HG02798 (cell line): ENCODE data around the gene MMP25.

Experiments used
- ATAC-seq: cut with Tn5 transposase; IDR thresholded peaks from one replicate; pipeline ENCODE4 v1.9.1; 2021; ENCODE audit warnings: mild to moderate bottlenecking; ENCODE audit not compliant: unreplicated experiment, poor library complexity

Gene MMP25

GRCh38 chr16:3045758-3046640 lies at the start of gene MMP25:
TSS of gene MMP25 (plus strand) at chr16:3046561. CDS start at chr16:3046918, 357 bp downstream.
- no peak for ATAC-seq

GRCh38 chr16:2999929-3000328 lies 46.4 kb upstream of the MMP25 start:
- no peak for ATAC-seq

GRCh38 chr16:3000540-3000939 lies 45.8 kb upstream of the MMP25 start:
- ATAC-seq = no peak

GRCh38 chr16:3001316-3001715 lies 45.0 kb upstream of the MMP25 start:
- no peak for ATAC-seq

- ATAC-seq = peak; percentile 98
Measured at GRCh38 chr16:3003582-3004270, 42.6 kb upstream of the MMP25 start.

- no peak for ATAC-seq
Measured at GRCh38 chr16:3004319-3004718, 42.0 kb upstream of the MMP25 start.

- no peak for ATAC-seq
Measured at GRCh38 chr16:3004781-3005284, 41.5 kb upstream of the MMP25 start.

- no peak for ATAC-seq
Measured at GRCh38 chr16:3007059-3007956, 39.1 kb upstream of the MMP25 start.

- ATAC-seq = no peak
Measured at GRCh38 chr16:3007957-3008689, 38.2 kb upstream of the MMP25 start.

- ATAC-seq = no peak
Measured at GRCh38 chr16:3008690-3009037, 37.7 kb upstream of the MMP25 start.

- no peak for ATAC-seq
Measured at GRCh38 chr16:3009568-3010390, 36.6 kb upstream of the MMP25 start.

- no peak for ATAC-seq
Measured at GRCh38 chr16:3010510-3010909, 35.9 kb upstream of the MMP25 start.

- no peak for ATAC-seq
Measured at GRCh38 chr16:3012246-3012645, 34.1 kb upstream of the MMP25 start.

- ATAC-seq = no peak
Measured at GRCh38 chr16:3012828-3013420, 33.4 kb upstream of the MMP25 start, which contains the start of gene CLDN9. TSS of gene CLDN9 (plus strand) at chr16:3012923. CDS start at chr16:3013363, 440 bp downstream.

- ATAC-seq = no peak
Measured at GRCh38 chr16:3013491-3013951, 32.8 kb upstream of the MMP25 start.

GRCh38 chr16:3013998-3014690 lies 32.2 kb upstream of the MMP25 start:
- ATAC-seq = no peak

- no peak for ATAC-seq
Measured at GRCh38 chr16:3014971-3015370, 31.4 kb upstream of the MMP25 start.
